NB4 (cell line): ENCODE measurements around the gene GPR156.

Experiments used
- CTCF ChIP-seq: IDR thresholded peaks from one replicate; pipeline ENCODE4 v1.5.1; 2012; ENCODE audit warnings: low read depth, low read length
- MAX ChIP-seq: IDR thresholded peaks from 2 replicates; pipeline ENCODE4 v1.6.1; 2011; ENCODE audit warnings: low read depth, low read length
- MYC ChIP-seq: IDR thresholded peaks from 2 replicates; pipeline ENCODE4 v1.6.1; 2011; ENCODE audit warnings: low read depth, low read length
- POLR2A ChIP-seq: IDR thresholded peaks from 2 replicates; pipeline ENCODE4 v1.6.1; 2011; ENCODE audit warnings: mild to moderate bottlenecking; ENCODE audit not compliant: insufficient read length; ENCODE audit errors: extremely low read depth

- TF ChIP-seq POLR2A: no peak
- TF ChIP-seq CTCF: no peak
- TF ChIP-seq MAX: no peak
- TF ChIP-seq MYC: no peak
Measured at GRCh38 chr3:120177707-120178306, 107.2 kb downstream of the GPR156 start.
